Fibroblast of lung (primary cell): Measurements from ENCODE around the gene CEP19. TPM values are rescaled to one million over a fixed set of nuclear protein-coding genes. Genes with fewer than 3 reads are reported as not detected.

Source experiments
- DNase-seq, 2 donors: peaks; one replicate each; pipeline versions ENCODE4 v3.0.0 to v3.0.0-alpha.2; 2010; ENCODE audit warnings: low read depth in 2 of 2
- H2AFZ ChIP-seq: 2 replicates; pipeline ENCODE4 v1.5.1; 2012; ENCODE audit warnings: low read length, control low read depth, inconsistent platforms
- H3K27ac ChIP-seq: 2 replicates; pipeline ENCODE4 v1.5.1; 2011; ENCODE audit warnings: low read length, control low read depth; ENCODE audit not compliant: insufficient read depth
- H3K27me3 ChIP-seq: 2 replicates; pipeline ENCODE4 v1.5.1; 2011; ENCODE audit warnings: mild to moderate bottlenecking, low read length; ENCODE audit not compliant: control insufficient read depth, insufficient read depth
- H3K36me3 ChIP-seq: 2 replicates; pipeline ENCODE4 v1.5.1; 2011; ENCODE audit warnings: low read length; ENCODE audit not compliant: control insufficient read depth, insufficient read depth
- H3K4me1 ChIP-seq: 2 replicates; pipeline ENCODE4 v1.5.1; 2011; ENCODE audit warnings: low read length; ENCODE audit not compliant: control insufficient read depth, insufficient read depth; ENCODE audit errors: extremely low read depth
- H3K4me2 ChIP-seq: 2 replicates; pipeline ENCODE4 v1.5.1; 2011; ENCODE audit warnings: low read length, control low read depth; ENCODE audit not compliant: insufficient read depth; ENCODE audit errors: extremely low read depth
- H3K4me3 ChIP-seq, 4 experiments: fragments of 200-600 bp in 1 of 4; sonication (generic) in 1 of 4; replicated peaks in 1 of 4; 2 replicates each; pipeline ENCODE4 v1.5.1; 2011 to 2016; ENCODE audit warnings: low read length in 4 of 4, low read depth in 3 of 4, mild to moderate bottlenecking in 3 of 4, control low read depth in 2 of 4, inconsistent platforms in 1 of 4, mixed read lengths in 1 of 4; ENCODE audit not compliant: insufficient read depth in 1 of 4; ENCODE audit errors: control extremely low read depth in 1 of 4
- H3K79me2 ChIP-seq: 2 replicates; pipeline ENCODE4 v1.5.1; 2012; ENCODE audit warnings: mild to moderate bottlenecking, low read length, inconsistent platforms; ENCODE audit not compliant: control insufficient read depth, insufficient read depth
- H3K9ac ChIP-seq: 2 replicates; pipeline ENCODE4 v1.5.1; 2011; ENCODE audit warnings: mild to moderate bottlenecking, low read length, control low read depth; ENCODE audit not compliant: insufficient read depth
- H3K9me3 ChIP-seq: 2 replicates; pipeline ENCODE4 v1.5.1; 2012; ENCODE audit warnings: low read depth, low read length; ENCODE audit not compliant: control insufficient read depth, insufficient read depth
- H4K20me1 ChIP-seq: 2 replicates; pipeline ENCODE4 v1.5.1; 2011; ENCODE audit warnings: low read length; ENCODE audit not compliant: control insufficient read depth, insufficient read depth; ENCODE audit errors: extremely low read depth
- CTCF ChIP-seq, 2 donors: IDR thresholded peaks in 1 of 2; conservative IDR thresholded peaks in 1 of 2; 1 replicate in 1 of 2; 2 replicates in 1 of 2; pipeline ENCODE4 v1.5.1; 2011 to 2012; ENCODE audit warnings: low read length in 2 of 2, control low read depth in 1 of 2, inconsistent platforms in 1 of 2, low read depth in 1 of 2, mild to moderate bottlenecking in 1 of 2
- EZH2 ChIP-seq: IDR thresholded peaks from 2 replicates; pipeline ENCODE4 v1.5.1; 2012; ENCODE audit warnings: low read length, control low read depth, mild to moderate bottlenecking; ENCODE audit errors: missing control alignments
- polyA plus RNA-seq, 2 donors: library from polyadenylated mRNA; depleted of rRNA in 1 of 2; stranded (reverse) in 1 of 2; unstranded in 1 of 2; fragments of >200 nt; gene quantifications; 2 replicates each; pipeline ENCODE4 v1.2.1, GENCODE V29; 2011 to 2012; ENCODE audit warnings: missing spikeins in 1 of 2
- total RNA-seq: library from RNA; depleted of rRNA; stranded (reverse); fragments of >200 nt; gene quantifications from 2 replicates; pipeline ENCODE4 v1.2.1, GENCODE V29; 2014

The CEP19 gene
- total and polyA plus RNA-seq, 2 donors (not counting 1 experiment from before 2014, with no cell fraction given): 3.2 to 3.6 TPM

- Histone ChIP-seq H3K9me3 (no peaks in the 10 kb centered on the region), H3K4me1 (peaks cover 2% of the 10 kb centered on the region), H3K4me3 (no peak overlapping the region), H3K79me2 (peaks cover 26% of the 10 kb centered on the region), H4K20me1 (peaks cover 2% of the 10 kb centered on the region), H3K36me3 (no peaks in the 10 kb centered on the region), H3K27ac (no peak overlapping the region), H3K4me2 (no peak overlapping the region), H3K27me3 (no peaks in the 10 kb centered on the region), H2AFZ (no peak overlapping the region), H3K9ac (no peak overlapping the region)
- TF ChIP-seq EZH2 (no peak), CTCF (conservative IDR thresholded peaks at IDR 0.05 in 1 of 2, IDR thresholded peaks at IDR 0.05 in 1 of 2; ENCODE audit: low read depth in 1 of 2, low read length in 2 of 2) (no peak)
- no peak for DNase-seq
These were observed 25.6 kb upstream of the CEP19 start for GRCh38 chr3:196737655-196738054.

GRCh38 chr3:196736670-196737374 is 24.8 kb upstream of the CEP19 start:
- H2AFZ ChIP-seq: no peak overlapping the region
- H3K4me2 ChIP-seq: no peak overlapping the region
- no peaks in the 10 kb centered on the region for H3K9me3 ChIP-seq
- no peak overlapping the region for H3K4me3 ChIP-seq
- TF ChIP-seq CTCF (conservative IDR thresholded peaks at IDR 0.05 in 1 of 2, IDR thresholded peaks at IDR 0.05 in 1 of 2; ENCODE audit: low read depth in 1 of 2, low read length in 2 of 2) (no peak), EZH2 (no peak)
- H4K20me1 ChIP-seq: peaks cover 2% of the 10 kb centered on the region
- no peak overlapping the region for H3K9ac ChIP-seq
- no peaks in the 10 kb centered on the region for H3K36me3 ChIP-seq
- no peak for DNase-seq
- no peaks in the 10 kb centered on the region for H3K27me3 ChIP-seq
- H3K79me2 ChIP-seq: peaks cover 17% of the 10 kb centered on the region
- peaks cover 2% of the 10 kb centered on the region for H3K4me1 ChIP-seq
- no peak overlapping the region for H3K27ac ChIP-seq

GRCh38 chr3:196735751-196736150 is 23.7 kb upstream of the CEP19 start:
- Histone ChIP-seq H3K36me3 (no peaks in the 10 kb centered on the region), H3K4me2 (no peak overlapping the region), H3K79me2 (peaks cover 7% of the 10 kb centered on the region), H3K27me3 (no peaks in the 10 kb centered on the region), H3K27ac (no peak overlapping the region), H2AFZ (no peak overlapping the region), H4K20me1 (no peaks in the 10 kb centered on the region), H3K4me1 (no peaks in the 10 kb centered on the region), H3K9ac (no peak overlapping the region), H3K9me3 (no peaks in the 10 kb centered on the region), H3K4me3 (no peak overlapping the region)
- peak in 1 of 2 donors; percentile 31 for DNase-seq
- TF ChIP-seq EZH2 (no peak), CTCF (conservative IDR thresholded peaks at IDR 0.05 in 1 of 2, IDR thresholded peaks at IDR 0.05 in 1 of 2; ENCODE audit: low read depth in 1 of 2, low read length in 2 of 2) (no peak)
